Inflammatory macrophage treated with lipopolysaccharide for 4 hours (primary cell): ENCODE data around the gene TTYH2.
"Not testable (repeated sequence)": the region's sequence is repeated elsewhere in the genome, so short reads cannot be mapped to it uniquely, and the experiment has no call there.

Experiments used
- DNase-seq: peaks from one replicate; pipeline ENCODE4 v3.0.0-alpha.2; 2020

The TTYH2 gene

DNA sequence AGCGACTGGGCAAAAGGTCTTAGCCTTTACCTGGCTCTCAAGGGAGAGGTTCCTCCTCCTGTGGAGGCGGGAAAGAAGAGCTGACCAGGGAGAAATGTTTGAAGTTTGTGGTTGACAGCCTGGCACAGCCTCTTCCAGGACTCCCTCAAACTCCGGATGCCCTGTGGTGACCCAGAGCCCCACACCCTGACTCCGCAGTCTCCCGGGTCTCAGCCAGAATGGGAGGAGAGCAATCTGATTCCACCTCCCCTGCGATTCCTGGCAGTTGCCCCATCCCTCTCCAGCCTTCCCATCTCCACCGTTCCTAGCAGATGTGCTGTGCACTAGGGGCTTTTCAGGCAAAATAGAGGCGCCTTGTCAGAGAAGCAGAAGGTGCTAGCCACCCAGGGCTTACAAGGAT lies 55.2 kb downstream of the TTYH2 start:
- no peak for DNase-seq

DNA sequence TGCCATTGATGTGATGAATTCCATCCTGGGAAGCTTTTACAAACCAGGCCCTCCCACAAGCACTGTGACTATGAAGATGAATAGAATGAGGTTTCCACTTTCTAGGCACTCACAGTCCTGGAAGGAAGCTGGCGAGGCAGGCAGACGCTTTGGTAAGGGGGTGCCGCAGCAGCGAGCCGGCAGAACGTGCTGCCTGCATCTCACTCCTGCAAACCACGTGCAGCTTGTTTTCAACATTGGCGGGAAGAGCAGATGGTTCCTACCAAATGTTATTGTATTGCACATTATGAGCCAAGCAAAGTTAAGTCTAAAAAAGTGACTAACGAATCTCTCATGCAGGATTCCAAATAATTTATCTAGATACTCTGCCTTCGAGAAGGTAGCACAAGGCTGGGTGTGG lies 57.0 kb downstream of the TTYH2 start:
- DNase-seq: no peak

DNA sequence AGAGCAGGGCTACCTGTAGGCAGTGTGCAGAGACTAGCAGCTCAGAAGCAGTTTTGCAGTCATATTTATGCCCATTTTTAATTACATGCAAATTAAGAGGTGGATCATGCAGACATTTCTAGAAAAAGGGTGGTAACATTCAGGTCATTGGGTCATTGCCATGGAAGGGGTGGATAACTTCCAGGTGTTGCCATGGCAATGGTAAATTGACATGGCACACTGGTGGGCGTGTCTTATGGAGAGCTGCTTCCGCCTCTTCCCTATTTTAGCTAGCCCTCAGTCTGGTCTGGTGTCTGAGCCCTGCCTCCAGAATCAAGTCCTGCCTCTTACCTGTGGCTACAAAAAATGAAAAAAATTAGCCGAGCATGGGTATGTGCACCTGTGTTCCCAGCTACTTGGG lies 57.9 kb downstream of the TTYH2 start:
- DNase-seq: peak; percentile 57

DNA sequence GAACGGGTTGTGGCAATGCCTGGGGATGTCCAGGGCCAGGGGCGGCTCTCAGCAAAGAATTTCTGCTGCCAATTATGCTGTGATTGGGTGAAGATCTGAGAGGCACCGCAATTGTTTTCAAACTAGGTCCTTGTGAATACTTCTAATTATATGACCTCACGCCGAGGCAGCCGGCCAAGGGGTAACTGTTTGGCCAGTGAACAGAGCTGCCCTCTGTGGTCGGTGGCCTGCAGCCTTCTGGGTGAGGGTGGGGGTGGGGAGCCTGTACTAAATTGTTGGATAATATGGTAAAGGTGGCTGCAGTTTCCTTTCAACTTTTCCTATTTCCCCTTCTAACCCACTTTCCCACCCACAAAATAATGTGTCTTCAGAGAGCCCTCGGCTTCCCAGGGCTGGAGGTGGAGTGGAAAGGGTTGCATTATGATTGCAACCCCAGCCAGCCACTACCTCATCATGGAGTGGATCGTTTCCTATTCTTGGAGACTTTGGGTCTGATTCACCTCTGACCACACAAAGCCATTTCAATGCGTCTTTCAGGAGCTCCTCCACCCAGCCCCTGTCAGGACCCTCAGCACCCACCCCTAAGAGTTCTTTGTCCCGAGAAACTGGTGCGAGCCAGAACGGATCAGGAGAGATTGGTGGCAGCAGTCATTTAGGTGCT lies 58.7 kb downstream of the TTYH2 start:
- DNase-seq: peak; percentile 48

DNA sequence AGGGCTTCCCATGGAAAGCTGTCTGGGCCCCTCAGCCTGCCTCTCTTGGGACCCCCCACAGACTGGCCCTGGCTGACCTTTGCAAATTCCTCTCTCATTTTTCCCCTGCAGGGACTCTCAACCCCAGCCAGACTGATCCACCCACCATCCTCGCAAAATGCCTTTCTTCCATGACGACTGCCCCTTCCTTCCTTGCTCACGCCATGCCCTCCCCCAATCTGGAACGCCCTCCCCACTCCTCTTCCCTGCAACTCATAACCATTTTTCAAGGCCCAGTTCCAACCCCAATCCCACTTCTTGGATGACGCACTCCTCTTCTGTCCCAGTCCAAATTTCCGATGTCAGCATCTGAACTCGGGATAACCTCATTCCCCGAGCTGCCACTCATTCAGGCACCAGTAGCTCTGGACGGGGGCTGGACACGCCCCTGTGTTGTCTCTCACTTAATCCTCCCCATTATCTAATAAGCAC lies 59.4 kb downstream of the TTYH2 start:
- DNase-seq: no peak

DNA sequence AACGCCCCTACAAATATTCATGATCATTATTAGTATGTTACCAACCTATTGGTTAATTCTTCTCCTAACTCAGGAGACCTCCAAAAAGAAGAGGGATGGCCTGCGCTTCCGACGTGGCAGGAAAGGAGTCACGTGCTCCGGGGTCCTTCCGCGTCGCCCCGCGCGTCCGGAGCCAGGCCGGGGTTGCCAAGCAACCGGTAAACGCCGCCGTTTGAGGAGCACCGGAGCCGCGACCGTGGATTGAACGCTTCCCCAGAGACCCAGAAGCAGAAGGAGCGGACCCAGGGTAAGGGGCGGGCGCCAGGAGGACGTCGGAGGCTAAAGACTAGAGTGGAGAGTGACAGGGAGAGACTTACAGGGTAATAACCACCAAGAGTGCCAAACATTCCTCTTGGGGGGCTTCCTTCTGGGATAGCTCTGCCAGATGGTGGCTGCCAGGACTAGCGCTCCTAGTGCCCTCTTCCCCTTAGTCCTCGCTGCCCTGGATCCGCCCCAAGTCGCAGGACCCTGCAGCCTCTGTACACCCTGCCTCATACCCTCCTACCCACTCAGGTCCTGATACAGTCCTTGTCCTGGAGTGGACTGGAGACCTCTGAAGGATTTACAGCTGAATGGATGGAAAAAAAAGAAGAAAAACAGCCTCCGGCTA lies 60.8 kb downstream of the TTYH2 start, which contains the start of gene DNAI2:
DNAI2 (plus strand) TSS at position 175 of the 649 bp plus-strand sequence. CDS start 7,584 bp downstream, outside the sequence.
- no peak for DNase-seq

DNA sequence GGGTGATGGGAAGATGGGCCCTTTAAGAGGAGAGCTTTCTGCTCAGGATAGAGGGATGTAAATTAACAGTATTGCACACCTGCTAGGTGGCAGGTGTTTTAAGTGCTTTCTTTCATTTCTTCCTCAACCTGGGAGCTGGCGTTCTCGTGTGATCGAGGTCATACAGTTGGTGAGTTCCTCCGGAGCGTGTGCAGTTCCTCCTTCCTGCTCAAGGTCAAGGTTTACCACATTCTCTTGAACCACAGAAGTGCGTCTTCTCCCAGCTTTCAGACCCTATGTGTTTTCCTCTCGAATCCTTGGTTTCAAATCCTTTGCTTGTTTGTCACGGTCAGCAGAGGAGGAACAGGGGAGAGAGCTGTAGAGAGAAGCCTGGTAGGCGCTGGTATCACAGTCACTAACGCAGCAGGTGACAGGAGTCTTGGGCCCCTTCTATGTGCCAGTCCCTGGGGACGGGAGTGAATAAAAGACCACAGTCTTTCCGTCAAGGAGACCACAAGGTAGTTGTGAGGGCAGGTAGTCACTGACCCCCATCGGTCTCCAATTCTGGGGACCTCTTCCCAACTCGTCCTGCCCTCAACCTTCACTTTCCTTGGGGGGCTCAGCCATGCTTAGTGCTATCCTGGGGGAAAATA lies 61.5 kb downstream of the TTYH2 start:
- peak; percentile 42 for DNase-seq

DNA sequence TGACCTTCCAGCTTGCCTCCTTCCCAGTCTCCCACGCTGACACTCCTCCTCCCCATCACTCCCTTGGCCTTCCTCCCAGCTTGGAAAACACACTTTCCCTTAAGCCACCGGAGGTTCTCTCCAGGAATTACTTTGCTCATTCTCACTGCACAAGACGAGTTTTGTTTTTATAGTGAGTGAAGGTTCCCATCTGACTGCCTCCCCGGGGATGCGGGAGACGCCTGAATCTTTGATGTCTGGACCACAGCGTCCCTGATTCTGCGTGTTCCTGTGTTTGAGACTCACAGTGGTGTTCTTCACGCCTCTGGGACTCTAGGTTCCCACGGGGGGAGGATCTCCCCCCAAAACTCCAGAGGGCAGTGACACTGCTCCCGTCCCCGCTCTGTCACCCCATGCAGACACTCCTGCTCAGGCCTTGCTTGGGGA lies 62.7 kb downstream of the TTYH2 start:
- no peak for DNase-seq

DNA sequence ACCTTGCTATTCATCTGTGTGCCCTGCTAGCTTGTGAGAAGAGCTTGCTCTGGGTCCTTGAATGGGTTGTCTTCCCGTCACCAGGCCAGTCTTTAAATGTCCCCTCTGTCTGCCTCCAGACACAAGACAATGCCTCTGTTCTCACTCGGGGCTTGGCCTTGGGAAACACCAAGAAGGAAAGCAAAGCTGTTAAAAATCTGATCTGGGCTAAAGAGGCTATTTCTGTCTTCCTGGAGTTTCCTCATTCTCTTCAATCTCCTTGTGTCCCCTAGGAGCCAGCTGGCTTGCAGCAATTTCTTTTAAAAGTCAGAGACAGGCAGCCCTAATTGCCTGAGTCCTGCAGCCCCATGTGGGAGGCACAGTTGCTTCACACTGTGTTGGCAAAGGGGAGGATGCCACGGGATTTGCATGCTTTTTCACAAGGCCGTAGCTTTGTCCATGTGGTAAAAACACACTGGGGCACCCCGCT lies 63.2 kb downstream of the TTYH2 start:
- peak; percentile 93 for DNase-seq

DNA sequence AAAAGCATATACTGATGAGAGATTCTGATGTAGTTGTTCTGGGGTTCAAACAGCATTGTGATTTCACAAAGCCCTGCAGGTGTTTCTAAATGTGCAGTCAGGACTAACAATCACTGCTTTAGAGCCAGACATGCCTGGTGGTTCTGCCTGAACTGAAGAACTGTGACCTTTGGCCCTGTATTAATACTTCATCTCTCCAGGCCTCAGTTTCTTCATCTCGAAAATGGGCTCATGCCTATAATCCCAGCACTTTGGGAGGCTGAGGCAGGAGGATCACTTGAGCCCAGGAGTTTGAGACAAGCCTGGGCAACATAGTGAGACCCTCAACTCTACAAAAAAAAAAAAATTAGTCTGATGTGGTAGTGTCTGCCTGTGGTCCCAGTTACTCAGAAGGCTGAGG lies 64.6 kb downstream of the TTYH2 start:
- no peak for DNase-seq

DNA sequence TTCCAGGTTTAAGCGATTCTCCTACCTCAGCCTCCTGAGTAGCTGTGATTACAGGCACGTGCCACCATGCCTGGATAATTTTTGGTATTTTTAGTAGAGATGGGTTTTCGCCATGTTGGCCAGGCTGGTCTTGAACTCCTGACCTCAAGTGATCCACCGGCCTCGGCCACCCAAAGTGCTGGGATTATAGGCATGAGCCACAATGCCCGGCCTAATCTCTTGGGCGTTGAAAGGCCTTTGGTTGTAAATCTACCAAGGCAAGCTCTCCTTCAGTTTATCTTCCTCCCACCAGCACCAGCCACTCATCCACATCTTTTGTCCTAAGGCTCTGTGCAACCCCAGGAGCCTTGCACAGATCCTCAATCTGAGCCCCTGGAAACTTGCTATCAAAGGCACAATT lies 66.2 kb downstream of the TTYH2 start:
- DNase-seq: not testable (repeated sequence)

DNA sequence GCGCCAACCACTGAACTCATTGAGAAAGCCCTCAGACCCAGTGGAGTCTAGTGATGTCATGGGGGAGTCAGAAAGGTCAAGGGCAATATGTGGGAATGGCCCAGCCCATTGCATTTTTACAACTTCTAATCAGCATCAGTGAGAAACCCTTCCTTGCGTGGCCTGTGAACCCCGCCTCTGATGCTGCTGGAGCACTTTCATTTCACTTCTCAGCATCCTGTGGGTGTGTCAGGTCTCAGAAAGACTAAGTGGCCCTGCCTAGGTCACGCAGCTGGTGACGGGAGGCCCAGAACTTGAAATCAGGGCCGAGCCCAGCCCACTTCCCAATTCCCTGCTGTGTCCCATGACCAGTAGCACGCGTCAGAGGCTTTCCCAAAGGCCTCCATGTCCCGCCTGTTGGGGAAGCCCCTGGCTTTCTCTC lies 66.7 kb downstream of the TTYH2 start:
- peak; percentile 97 for DNase-seq

DNA sequence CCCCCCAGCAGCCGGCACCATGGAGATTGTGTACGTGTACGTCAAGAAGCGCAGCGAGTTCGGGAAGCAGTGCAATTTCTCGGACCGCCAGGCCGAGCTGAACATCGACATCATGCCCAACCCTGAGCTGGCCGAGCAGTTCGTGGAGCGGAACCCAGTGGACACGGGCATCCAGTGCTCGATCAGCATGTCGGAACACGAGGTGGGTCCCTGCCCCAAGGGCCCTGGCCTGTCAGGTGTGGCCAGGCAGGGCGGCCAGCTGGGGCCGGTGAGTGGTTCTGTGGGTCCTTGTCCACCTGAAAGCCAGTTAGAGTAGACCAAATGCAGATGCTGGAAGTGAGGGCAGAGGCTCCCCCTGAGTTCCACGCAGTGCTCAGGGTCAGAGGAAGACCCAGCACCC lies 68.4 kb downstream of the TTYH2 start:
- DNase-seq: no peak

DNA sequence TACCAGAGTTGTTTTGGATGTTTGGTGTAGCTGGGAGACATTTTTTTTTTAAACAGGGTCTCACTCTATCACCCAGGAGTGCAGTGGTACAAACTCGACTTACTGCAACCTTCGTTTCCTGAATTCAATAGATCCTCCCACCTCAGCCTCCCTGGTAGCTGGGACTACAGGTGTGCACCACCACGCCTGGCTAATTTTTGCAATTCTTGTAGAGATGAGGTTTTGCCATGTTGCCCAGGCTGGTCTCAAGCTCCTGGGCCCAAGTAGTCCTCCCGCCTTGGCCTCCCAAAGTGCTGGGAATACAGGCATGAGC lies 68.9 kb downstream of the TTYH2 start:
- not testable (repeated sequence) for DNase-seq

DNA sequence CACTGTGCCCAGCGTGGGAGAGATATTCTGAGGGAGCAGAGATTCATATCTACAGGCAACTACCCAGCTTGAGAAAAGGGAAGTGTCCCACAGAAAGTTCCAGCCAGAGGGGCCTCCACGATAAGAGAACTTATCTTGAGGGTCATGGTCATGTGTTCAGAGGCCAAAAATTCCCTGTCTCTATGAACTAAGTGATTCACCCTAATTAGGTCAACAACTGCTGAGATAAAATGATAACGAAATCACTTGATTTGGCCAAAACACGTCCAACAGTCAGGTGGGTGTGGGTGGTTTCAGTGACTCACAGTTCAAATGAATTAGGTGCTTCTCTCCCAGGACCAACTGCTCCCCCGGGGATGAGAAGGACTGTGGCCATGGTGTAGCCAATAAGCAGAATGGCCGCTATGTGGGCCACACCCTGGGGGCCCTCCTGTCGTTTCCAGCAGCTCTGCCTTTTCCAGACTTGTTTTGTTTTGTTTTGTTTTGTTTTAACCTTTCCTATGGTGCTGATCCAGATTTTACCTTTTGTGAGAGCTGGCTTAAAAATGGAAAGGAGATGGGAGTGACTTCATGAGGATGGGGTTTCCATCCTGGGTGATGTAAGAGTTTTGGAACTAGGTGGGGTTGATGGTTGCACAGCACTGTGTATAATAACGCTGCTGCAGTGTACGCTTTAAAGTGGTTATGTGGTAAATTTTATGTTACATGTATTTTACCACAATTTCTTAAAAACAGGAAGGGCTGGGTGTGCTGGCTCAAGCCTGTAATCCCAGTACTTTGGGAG lies 69.4 kb downstream of the TTYH2 start:
- DNase-seq: peak; percentile 97

DNA sequence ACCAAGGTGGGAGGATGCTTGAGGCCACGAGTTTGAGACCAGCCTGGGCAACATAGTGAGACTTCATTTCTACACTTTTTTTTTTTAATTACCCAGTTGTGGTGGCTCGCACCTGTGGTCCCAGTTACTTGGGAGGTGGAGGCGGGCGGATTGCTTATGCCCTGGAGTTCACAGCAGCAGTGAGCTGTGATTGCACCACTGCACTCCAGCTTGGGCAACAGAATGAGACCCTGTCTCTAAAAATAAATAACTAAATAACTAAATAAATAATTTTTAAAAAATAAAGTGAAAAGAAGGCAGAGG lies 70.0 kb downstream of the TTYH2 start:
- DNase-seq: no peak

DNA sequence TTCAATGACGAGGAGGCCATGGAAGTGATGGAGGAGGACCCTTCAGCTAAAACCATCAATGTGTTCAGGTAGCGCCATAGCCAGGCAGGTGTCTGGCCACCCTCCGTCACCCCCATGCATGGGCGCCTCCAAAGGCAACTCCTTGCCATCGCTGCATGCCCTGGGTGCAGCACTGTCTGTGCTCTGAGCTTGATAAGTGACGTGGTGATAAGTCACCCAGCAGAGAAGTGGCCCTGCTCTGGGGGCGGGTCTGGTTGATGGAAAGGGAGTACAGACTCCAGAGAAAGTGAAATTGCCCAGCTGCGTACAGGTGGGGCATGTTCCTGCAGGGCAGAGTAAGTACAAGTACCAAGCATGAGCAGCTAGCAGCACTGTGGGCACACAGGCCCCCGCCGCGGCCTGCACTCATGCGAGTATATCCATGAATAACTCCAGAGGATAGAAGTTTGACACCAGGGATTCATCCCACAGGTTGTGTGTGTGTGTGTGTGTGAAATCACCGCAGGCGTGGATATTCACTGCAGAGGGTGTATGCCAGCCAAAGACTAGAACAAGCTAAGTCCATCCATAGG lies 73.7 kb downstream of the TTYH2 start:
- no peak for DNase-seq

DNA sequence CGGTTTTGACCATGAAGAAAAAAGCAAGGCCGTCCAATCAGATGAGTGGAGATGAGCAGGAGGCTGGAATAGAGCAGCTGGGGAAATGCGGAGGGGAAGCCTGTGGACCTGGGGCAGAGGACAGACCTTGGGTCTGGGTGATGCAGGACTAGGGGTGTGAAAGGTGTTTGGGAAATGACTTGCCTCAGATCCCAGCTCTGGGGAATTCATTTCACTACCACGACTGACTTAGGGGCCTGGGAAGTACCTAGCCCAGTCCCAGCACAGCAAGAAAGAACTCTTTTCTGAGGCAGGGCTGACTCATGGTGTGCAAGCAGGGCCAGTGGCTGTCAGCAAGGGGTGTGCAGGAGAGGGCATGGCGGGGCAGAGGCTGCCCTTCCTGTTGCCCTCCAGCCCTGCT lies 75.4 kb downstream of the TTYH2 start:
- DNase-seq: peak; percentile 44

DNA sequence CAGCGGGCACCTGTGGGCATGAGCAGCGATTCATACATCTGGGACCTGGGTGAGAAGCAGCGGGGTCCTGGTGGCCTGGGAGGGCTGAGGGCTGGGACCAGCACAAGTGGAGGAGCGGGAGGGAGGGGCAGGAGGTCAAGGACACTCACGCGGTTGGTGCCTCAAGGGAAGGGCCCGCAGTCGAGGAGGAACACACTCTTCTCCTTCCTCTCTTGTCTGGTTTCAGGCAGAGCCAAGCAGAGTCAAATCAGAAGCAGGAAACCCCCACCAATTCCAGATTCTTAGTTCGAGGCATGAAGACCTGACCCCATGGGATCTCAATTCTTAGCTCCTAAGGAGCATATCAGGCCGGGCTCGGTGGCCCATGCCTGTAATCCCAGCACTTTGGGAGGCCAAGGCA lies 76.3 kb downstream of the TTYH2 start:
- DNase-seq: peak; percentile 56

DNA sequence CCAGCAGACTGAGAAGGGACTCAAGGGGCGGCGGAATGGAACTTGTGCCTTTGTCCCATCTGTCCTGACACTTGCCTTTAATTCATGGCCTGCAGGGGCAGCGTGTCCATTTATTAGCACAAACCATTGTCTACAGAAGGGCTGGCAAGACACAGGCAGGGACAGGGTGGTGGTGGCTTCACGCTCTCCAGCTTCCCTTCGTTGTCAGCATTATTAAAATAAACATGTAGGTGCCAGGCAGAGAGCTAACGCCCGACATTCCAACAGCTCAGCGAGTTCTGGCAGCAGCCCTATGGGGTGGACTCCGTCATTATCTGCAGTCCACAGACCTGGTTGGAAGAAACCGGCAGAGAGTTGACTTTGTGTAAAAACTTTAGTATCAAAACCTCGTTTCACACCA lies 77.0 kb downstream of the TTYH2 start:
- DNase-seq: no peak

DNA sequence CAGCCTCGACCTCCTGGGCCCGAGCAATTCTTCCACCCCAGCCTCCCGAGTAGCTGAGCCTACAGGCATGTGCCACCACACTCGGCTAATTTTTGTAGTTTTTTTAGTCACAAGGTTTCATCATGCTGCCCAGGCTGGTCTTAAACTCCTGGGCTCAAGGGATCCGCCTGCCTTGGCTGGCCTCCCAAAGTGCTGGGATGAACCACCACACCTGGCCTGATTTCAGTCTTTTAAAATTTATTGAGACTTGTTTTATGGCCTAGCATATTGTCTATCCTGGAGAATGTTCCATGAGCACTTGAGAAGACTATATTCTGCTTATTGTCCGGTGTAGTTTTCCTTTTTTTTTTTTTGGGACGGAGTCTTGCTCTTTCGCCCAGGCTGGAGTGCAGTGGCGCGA lies 79.1 kb downstream of the TTYH2 start:
- no peak for DNase-seq

DNA sequence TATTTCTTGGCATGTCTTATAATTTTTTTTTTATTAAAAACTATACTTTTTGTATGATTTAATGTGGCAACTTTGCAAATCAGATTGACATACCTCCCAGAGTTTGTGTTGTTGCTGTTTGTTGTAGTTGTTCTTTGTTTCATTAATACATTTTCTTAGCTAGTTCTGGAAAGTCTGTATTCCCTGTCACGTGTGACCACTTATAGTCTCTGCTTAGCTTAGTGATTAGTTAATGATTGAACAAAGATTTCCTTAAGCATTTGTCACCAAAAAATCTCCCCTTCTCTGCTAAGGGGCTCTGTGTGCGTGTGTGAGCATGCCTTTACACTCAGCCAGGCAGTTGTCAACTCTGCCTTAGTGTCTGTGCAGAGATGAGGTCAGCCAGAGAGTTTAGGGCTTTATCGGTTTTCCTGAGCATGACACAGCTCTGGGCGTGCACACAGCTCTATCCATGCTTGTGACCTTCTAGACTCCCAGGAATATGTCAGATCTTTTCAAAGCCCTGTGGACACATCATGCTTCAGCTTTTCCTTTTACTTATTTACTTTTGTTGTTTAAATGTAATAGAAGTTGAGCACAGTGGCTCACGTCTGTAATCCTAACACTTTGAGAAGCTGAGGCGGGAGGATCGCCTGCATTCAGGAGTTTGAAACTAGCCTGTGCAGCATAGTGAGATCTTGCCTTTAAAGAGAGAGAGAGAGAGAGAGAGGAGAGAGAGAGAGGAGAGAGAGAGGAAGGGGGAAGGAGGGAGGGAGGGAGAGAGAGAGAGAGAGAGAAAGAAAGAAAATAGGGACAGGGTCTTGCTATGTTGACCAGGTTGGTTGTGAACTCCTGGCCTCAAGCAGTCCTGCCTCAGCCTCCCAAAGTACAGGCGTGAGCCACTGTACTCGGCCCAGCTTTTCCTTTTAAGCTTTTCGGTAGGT lies 82.5 kb downstream of the TTYH2 start:
- no peak for DNase-seq
